MCF 10A (cell line): ENCODE data around the gene PRPF6. TPM values are rescaled to one million over a fixed set of nuclear protein-coding genes. Genes with fewer than 3 reads are reported as not detected.

Experiments
- BruUV-seq: library from RNA; stranded (reverse); fragments of 400-500 nt; replicated peaks from 2 replicates; lab custom pipeline; 2021; lab: Mats Ljungman, UMichigan
- CTCF ChIA-PET: fragments of 300-600 bp; sonication (Branson Sonifier 250); formaldehyde crosslinking; extraction: SDS; loops from one replicate; lab custom pipeline; 2021; ENCODE audit warnings: antibody characterized with exemption, inconsistent platforms; lab: Yijun Ruan, JAX
- POLR2A ChIA-PET: fragments of 300-600, 350-650 bp; sonication (Branson Sonifier 250); formaldehyde crosslinking; extraction: SDS; loops from one replicate; lab custom pipeline; 2020; ENCODE audit warnings: antibody characterized with exemption, inconsistent platforms; lab: Yijun Ruan, JAX
- DNase-seq: peaks from one replicate; pipeline ENCODE4 v3.0.0-alpha.2; 2018; ENCODE audit not compliant: unreplicated experiment
- H3K27ac Mint-ChIP-seq: one replicate; pipeline ENCODE4 v1.8.0; 2022; ENCODE audit warnings: mild to moderate bottlenecking, low read depth, mixed read lengths; ENCODE audit not compliant: unreplicated experiment
- H3K27me3 Mint-ChIP-seq: one replicate; pipeline ENCODE4 v1.8.0; 2022; ENCODE audit warnings: mixed read lengths; ENCODE audit not compliant: insufficient read depth, unreplicated experiment
- H3K36me3 Mint-ChIP-seq: one replicate; pipeline ENCODE4 v1.8.0; 2022; ENCODE audit warnings: mild to moderate bottlenecking, moderate library complexity, mixed read lengths; ENCODE audit not compliant: insufficient read depth, unreplicated experiment
- H3K4me1 Mint-ChIP-seq: one replicate; pipeline ENCODE4 v1.8.0; 2022; ENCODE audit warnings: mixed read lengths; ENCODE audit not compliant: insufficient read depth, unreplicated experiment
- H3K4me3 Mint-ChIP-seq: one replicate; pipeline ENCODE4 v1.8.0; 2022; ENCODE audit warnings: mild to moderate bottlenecking, moderate library complexity, mixed read lengths; ENCODE audit not compliant: unreplicated experiment
- H3K9me3 Mint-ChIP-seq: one replicate; pipeline ENCODE4 v1.8.0; 2022; ENCODE audit warnings: mixed read lengths; ENCODE audit not compliant: unreplicated experiment
- intact Hi-C: fragments of 100-400 bp; cut with micrococcal nuclease; formaldehyde crosslinking; loops from 2 replicates; pipeline ENCODE4 v1.14.1; 2022
- total RNA-seq: library from RNA; stranded (reverse); gene quantifications from 2 replicates; pipeline ENCODE4 v1.2.3, GENCODE V29; 2022
- TF ChIP-seq, protein P1 (sequence below): fragments of 200-600 bp; IDR thresholded peaks from one replicate; pipeline ENCODE4 v1.8.0; 2022; ENCODE audit warnings: antibody characterized with exemption, mild to moderate bottlenecking; ENCODE audit not compliant: unreplicated experiment

The PRPF6 gene
- total RNA-seq, 1 experiment from 2014 or later: 70.9 TPM

GRCh38 chr20:64055893-64056638 is 75.1 kb downstream of the PRPF6 start:
- Mint-ChIP-seq H3K36me3 (no peaks in the 10 kb centered on the region), H3K4me3 (no peak overlapping the region), H3K27ac (no peak overlapping the region), H3K4me1 (peaks cover 13% of the 10 kb centered on the region), H3K9me3 (no peaks in the 10 kb centered on the region), H3K27me3 (no peaks in the 10 kb centered on the region)
- DNase-seq: peak; percentile 34
- TF ChIP-seq, protein P1, sequence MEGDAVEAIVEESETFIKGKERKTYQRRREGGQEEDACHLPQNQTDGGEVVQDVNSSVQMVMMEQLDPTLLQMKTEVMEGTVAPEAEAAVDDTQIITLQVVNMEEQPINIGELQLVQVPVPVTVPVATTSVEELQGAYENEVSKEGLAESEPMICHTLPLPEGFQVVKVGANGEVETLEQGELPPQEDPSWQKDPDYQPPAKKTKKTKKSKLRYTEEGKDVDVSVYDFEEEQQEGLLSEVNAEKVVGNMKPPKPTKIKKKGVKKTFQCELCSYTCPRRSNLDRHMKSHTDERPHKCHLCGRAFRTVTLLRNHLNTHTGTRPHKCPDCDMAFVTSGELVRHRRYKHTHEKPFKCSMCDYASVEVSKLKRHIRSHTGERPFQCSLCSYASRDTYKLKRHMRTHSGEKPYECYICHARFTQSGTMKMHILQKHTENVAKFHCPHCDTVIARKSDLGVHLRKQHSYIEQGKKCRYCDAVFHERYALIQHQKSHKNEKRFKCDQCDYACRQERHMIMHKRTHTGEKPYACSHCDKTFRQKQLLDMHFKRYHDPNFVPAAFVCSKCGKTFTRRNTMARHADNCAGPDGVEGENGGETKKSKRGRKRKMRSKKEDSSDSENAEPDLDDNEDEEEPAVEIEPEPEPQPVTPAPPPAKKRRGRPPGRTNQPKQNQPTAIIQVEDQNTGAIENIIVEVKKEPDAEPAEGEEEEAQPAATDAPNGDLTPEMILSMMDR: no peak
- intact Hi-C loops: no loop called here
- ChIA-PET POLR2A (interaction anchor here (0.6 kb wide), 1 partner anchor 742 kb away, joined by 3 read pairs; no protein-coding TSS in a partner anchor), CTCF (interaction anchor here (1.2 to 13.7 kb wide), 3 partner anchors 7 to 75 kb away, joined by 4 to 284 read pairs (median 31); partner anchors contain the start of genes C20orf204, PRPF6 and SAMD10)
- BruUV-seq: no TSS peak

- ChIA-PET CTCF (interaction anchor here (0.7 to 13.7 kb wide), 4 partner anchors 8 to 201 kb away, joined by 3 to 284 read pairs (median 18); partner anchors contain the start of genes C20orf204, PRPF6 and SAMD10), POLR2A (interaction anchor here (1.3 kb wide), 1 partner anchor 76 kb away, joined by 5 read pairs; the partner anchor contains the start of gene PRPF6)
- Mint-ChIP-seq H3K36me3 (no peaks in the 10 kb centered on the region), H3K4me1 (peaks cover 13% of the 10 kb centered on the region), H3K27me3 (no peaks in the 10 kb centered on the region), H3K9me3 (no peaks in the 10 kb centered on the region), H3K4me3 (no peak overlapping the region), H3K27ac (no peak overlapping the region)
- no TSS peak for BruUV-seq
- intact Hi-C loops: no loop called here
- TF ChIP-seq, protein P1: no peak
- no peak for DNase-seq
Measured at GRCh38 chr20:64056639-64056888, 75.6 kb downstream of the PRPF6 start.

- intact Hi-C loops: loop anchor here (1.0 kb wide), 1 partner anchor 18 kb away; no protein-coding TSS in a partner anchor
- H3K4me3 Mint-ChIP-seq: no peak overlapping the region
- no peaks in the 10 kb centered on the region for H3K27me3 Mint-ChIP-seq
Measured at GRCh38 chr20:64056889-64057627, 76.1 kb downstream of the PRPF6 start.

More at GRCh38 chr20:64056889-64057627, 76.1 kb downstream of the PRPF6 start:
- TF ChIP-seq, protein P1: no peak
- Mint-ChIP-seq H3K4me1 (peaks cover 13% of the 10 kb centered on the region), H3K36me3 (no peaks in the 10 kb centered on the region), H3K27ac (no peak overlapping the region), H3K9me3 (no peaks in the 10 kb centered on the region)
- DNase-seq: no peak
- CTCF ChIA-PET: interaction anchor here (0.6 to 13.7 kb wide), 22 partner anchors 8 to 1042 kb away, joined by 3 to 284 read pairs (median 3); partner anchors contain the start of genes C20orf204, PRPF6 and SAMD10
- POLR2A ChIA-PET: interaction anchor here (0.8 to 1.3 kb wide), 3 partner anchors 9 to 76 kb away, joined by 3 to 5 read pairs (median 5); partner anchors contain the start of gene PRPF6
- BruUV-seq: no TSS peak
